ENCODE results near the gene C6orf58.
"Not testable (repeated sequence)": the region's sequence is repeated elsewhere in the genome, so short reads cannot be mapped to it uniquely, and the experiment has no call there.

The C6orf58 gene

GRCh38 chr6:127590344-127590743, 13.4 kb downstream of the C6orf58 start:
- DNase-seq (ENCODE audit: low read depth), result no peak

- DNase-seq (ENCODE audit: low read depth), result no peak
These were observed 16.0 kb downstream of the C6orf58 start for GRCh38 chr6:127592964-127593363.

GRCh38 chr6:127593456-127593855, 16.5 kb downstream of the C6orf58 start:
- not testable (repeated sequence) for DNase-seq (ENCODE audit: low read depth)

- no peak for DNase-seq (ENCODE audit: low read depth)
These were observed 29.2 kb downstream of the C6orf58 start for GRCh38 chr6:127606131-127606562.

- DNase-seq (ENCODE audit: low read depth), result no peak
These were observed 31.7 kb downstream of the C6orf58 start for GRCh38 chr6:127608554-127609270.

- DNase-seq (ENCODE audit: low read depth), result no peak
These were observed 41.8 kb downstream of the C6orf58 start for GRCh38 chr6:127618729-127619128.

- no peak for DNase-seq (ENCODE audit: low read depth)
These were observed 53.8 kb downstream of the C6orf58 start for GRCh38 chr6:127630800-127631199.

- no peak for DNase-seq (ENCODE audit: low read depth)
These were observed 57.2 kb downstream of the C6orf58 start for GRCh38 chr6:127634178-127634577.

GRCh38 chr6:127635091-127635490, 58.1 kb downstream of the C6orf58 start:
- DNase-seq (ENCODE audit: low read depth), result no peak

- no peak for DNase-seq (ENCODE audit: low read depth)
These were observed 60.9 kb downstream of the C6orf58 start for GRCh38 chr6:127637830-127638409.

All from stimulated activated CD8-positive, alpha-beta memory T cell treated with anti-CD3 and anti-CD28 coated beads, Interleukin-12 subunit alpha, Interleukin-12 subunit beta, amount 100 ng/mL, for 1 hour (primary cell).